Kidney (tissue), 14 donors: ENCODE data around the gene RELL1. TPM values are rescaled to one million over a fixed set of nuclear protein-coding genes. Genes with fewer than 3 reads are reported as not detected.

ENCODE experiments used
- DNase-seq, 5 donors: peaks; one replicate each; pipeline ENCODE4 v3.0.0-alpha.2; 2013 to 2020
- FAIRE-seq: peaks from 2 replicates; lab custom pipeline; 2012; peaks lifted over from hg19 to GRCh38; lab: Jason Lieb, UNC
- H3K27ac ChIP-seq, 2 donors: one replicate each; pipeline ENCODE4 v1.7.0; 2013; ENCODE audit warnings: low read depth in 2 of 2, low read length in 2 of 2, inconsistent platforms in 1 of 2
- H3K27me3 ChIP-seq: one replicate; pipeline ENCODE4 v1.7.1; 2013; ENCODE audit warnings: low read length, inconsistent platforms; ENCODE audit not compliant: control insufficient read depth, insufficient read depth
- H3K36me3 ChIP-seq, 3 donors: one replicate each; pipeline versions ENCODE4 v1.7.0 to v1.7.1; 2013; ENCODE audit warnings: low read length in 3 of 3, control low read depth in 1 of 3, inconsistent platforms in 1 of 3; ENCODE audit not compliant: insufficient read depth in 3 of 3, control insufficient read depth in 2 of 3
- H3K4me1 ChIP-seq, 3 donors: one replicate each; pipeline versions ENCODE4 v1.7.0 to v1.7.1; 2013; ENCODE audit warnings: low read length in 3 of 3, inconsistent platforms in 1 of 3, low read depth in 1 of 3; ENCODE audit not compliant: control insufficient read depth in 2 of 3, insufficient read depth in 2 of 3
- H3K4me3 ChIP-seq, 3 donors: one replicate each; pipeline versions ENCODE4 v1.7.0 to v1.8.1; 2013; ENCODE audit warnings: low read length in 3 of 3, control low read depth in 1 of 3, inconsistent platforms in 1 of 3
- H3K9ac ChIP-seq, 3 donors: one replicate each; pipeline versions ENCODE4 v1.7.0 to v1.7.1; 2013; ENCODE audit warnings: low read length in 3 of 3, control low read depth in 1 of 3, inconsistent platforms in 1 of 3
- H3K9me3 ChIP-seq, 3 donors: one replicate each; pipeline versions ENCODE4 v1.7.0 to v1.7.1; 2013; ENCODE audit warnings: low read length in 3 of 3, control low read depth in 1 of 3, inconsistent platforms in 1 of 3; ENCODE audit not compliant: control insufficient read depth in 2 of 3, insufficient read depth in 1 of 3
- intact Hi-C: fragments of 100-400 bp; cut with DNase I; formaldehyde crosslinking; loops from one replicate; pipeline ENCODE4 v1.11.1; 2022
- polyA plus RNA-seq: library from polyadenylated mRNA; stranded (reverse); fragments of 350-450 nt; fragmentation: Illumina TruSeq; extraction: RNeasy Lipid Tissue Mini Kit (QIAGEN cat#74804); gene quantifications from one replicate; pipeline ENCODE4 v1.2.3, GENCODE V29; 2014; ENCODE audit warnings: low read depth, low replicate concordance; ENCODE audit not compliant: insufficient read depth
- total RNA-seq: library from RNA; stranded (reverse); fragmentation: NEBNext Ultra II Directional; extraction: Animal tissue kit (Norgen Biotek cat#: 25700); gene quantifications from one replicate; pipeline ENCODE4 v1.2.1, GENCODE V29; 2021
- TF ChIP-seq, protein P1 (sequence below): IDR thresholded peaks from 3 replicates; pipeline ENCODE4 v1.5.1; 2012; ENCODE audit warnings: mild to moderate bottlenecking, moderate library complexity, borderline replicate concordance; ENCODE audit not compliant: insufficient read depth; ENCODE audit errors: extremely low read depth
- donor health status: control.
- donor health status: control.
- donor health status: control.
- donor health status: control.
- donor health status: control.
- donor health status: DM: yes; HTN: yes; CAD: no.
- donor health status: Normal renal cell carcinoma (clear cell type).

The RELL1 gene
- total and polyA plus RNA-seq, 2 donors from 2014 or later = 1.4 to 38.4 TPM

DNA sequence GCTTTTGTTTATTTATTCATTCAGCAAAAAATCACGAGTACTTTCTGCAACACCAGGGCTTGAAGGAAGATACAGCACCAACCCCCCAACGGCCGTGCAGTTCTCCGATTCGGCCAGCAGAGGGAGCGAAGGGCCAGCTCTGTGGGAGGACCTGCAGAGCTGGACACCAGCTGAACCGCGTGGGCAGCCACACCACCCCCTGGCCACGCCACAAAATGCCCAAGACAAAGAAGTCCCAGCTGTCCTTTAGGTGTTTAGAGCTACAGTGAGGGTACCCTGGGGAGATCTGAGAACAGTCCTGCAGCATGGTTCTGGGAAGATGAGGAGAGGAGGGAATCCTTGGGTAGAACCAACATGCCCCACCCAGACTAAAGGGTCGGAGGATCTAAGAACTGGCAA, 83.1 kb downstream of the RELL1 start:
- Histone ChIP-seq H3K9me3 (no peaks in the 10 kb centered on the region), H3K27me3 (no peaks in the 10 kb centered on the region), H3K4me1 (peaks cover 0 to 13% (median 5%) of the 10 kb centered on the region in 3 donors), H3K36me3 (no peaks in the 10 kb centered on the region), H3K9ac (no peak overlapping the region), H3K27ac (no peak overlapping the region), H3K4me3 (no peak overlapping the region)
- FAIRE-seq = no peak
- intact Hi-C loops = loop anchor here (10.0 kb wide), 1 partner anchor 192 kb away; no protein-coding TSS in a partner anchor
- peak; percentile 80 to 92 (median 89) for DNase-seq
- TF ChIP-seq, protein P1, sequence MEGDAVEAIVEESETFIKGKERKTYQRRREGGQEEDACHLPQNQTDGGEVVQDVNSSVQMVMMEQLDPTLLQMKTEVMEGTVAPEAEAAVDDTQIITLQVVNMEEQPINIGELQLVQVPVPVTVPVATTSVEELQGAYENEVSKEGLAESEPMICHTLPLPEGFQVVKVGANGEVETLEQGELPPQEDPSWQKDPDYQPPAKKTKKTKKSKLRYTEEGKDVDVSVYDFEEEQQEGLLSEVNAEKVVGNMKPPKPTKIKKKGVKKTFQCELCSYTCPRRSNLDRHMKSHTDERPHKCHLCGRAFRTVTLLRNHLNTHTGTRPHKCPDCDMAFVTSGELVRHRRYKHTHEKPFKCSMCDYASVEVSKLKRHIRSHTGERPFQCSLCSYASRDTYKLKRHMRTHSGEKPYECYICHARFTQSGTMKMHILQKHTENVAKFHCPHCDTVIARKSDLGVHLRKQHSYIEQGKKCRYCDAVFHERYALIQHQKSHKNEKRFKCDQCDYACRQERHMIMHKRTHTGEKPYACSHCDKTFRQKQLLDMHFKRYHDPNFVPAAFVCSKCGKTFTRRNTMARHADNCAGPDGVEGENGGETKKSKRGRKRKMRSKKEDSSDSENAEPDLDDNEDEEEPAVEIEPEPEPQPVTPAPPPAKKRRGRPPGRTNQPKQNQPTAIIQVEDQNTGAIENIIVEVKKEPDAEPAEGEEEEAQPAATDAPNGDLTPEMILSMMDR = peak; percentile 99

DNA sequence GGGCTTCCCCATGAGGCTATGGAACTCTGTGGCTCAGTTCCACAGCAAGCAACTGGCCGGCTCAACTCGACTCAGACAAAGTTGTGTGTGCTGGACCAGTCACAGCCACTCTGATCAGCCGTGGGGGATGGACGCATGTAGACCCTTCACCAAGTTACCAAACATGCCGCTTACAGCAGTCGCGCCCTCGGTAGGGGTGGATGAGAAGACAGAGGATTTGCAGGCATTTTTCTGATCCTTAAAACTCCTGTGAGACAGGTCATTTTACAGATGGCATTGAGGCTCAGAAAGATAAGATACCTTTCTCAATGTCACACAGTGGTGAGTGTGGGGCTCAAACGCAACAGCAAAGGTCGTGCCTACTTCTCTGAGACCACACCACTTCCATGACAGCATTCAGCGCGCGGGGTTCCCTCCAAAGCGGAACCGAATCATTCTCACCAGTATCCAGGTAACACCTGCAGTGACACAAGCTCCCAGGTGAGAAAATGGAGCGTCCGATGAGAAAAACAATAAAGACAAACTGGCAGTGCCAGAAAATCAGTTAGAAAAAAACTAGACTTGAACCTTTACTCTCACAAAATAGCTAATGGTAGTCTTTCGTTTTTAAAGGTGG, 83.6 kb downstream of the RELL1 start:
- no peaks in the 10 kb centered on the region for H3K36me3 ChIP-seq
- peaks cover 0 to 13% (median 5%) of the 10 kb centered on the region in 3 donors for H3K4me1 ChIP-seq
- intact Hi-C loops = loop anchor here (10.0 kb wide), 1 partner anchor 192 kb away; no protein-coding TSS in a partner anchor
- FAIRE-seq (no peak), DNase-seq (no peak)
- H3K9ac ChIP-seq = no peak overlapping the region
- TF ChIP-seq, protein P1 = no peak
- no peaks in the 10 kb centered on the region for H3K9me3 ChIP-seq
- H3K4me3 ChIP-seq = no peak overlapping the region
- no peak overlapping the region for H3K27ac ChIP-seq
- no peaks in the 10 kb centered on the region for H3K27me3 ChIP-seq

GRCh38 chr4:37601531-37601930, 84.6 kb downstream of the RELL1 start:
- peaks cover 0 to 13% (median 12%) of the 10 kb centered on the region in 3 donors for H3K4me1 ChIP-seq
- H3K9me3 ChIP-seq = no peaks in the 10 kb centered on the region
- FAIRE-seq (no peak), DNase-seq (peak in 1 of 5 donors; percentile 21)
- intact Hi-C loops = loop anchor here (10.0 kb wide), 1 partner anchor 193 kb away; no protein-coding TSS in a partner anchor
- no peak overlapping the region for H3K9ac ChIP-seq
- H3K27me3 ChIP-seq = no peaks in the 10 kb centered on the region
- no peaks in the 10 kb centered on the region for H3K36me3 ChIP-seq
- TF ChIP-seq, protein P1 = no peak
- H3K4me3 ChIP-seq = no peak overlapping the region
- peak overlapping the region in 1 of 2 donors; percentile 32 for H3K27ac ChIP-seq
